Omental fat pad (tissue), 4 donors: ENCODE results near the gene TRIO. TPM values are rescaled to one million over a fixed set of nuclear protein-coding genes. Genes with fewer than 3 reads are reported as not detected.
"Not testable (repeated sequence)": the region's sequence is repeated elsewhere in the genome, so short reads cannot be mapped to it uniquely, and the experiment has no call there.

Experiments used
- ATAC-seq: fragments of 150-250 bp; one replicate; pipeline ENCODE4 v1.9.1; 2016; ENCODE audit warnings: mild to moderate bottlenecking, moderate library complexity; ENCODE audit not compliant: low FRiP score
- DNase-seq: peaks from one replicate; pipeline ENCODE4 v3.0.0-alpha.2; 2019; ENCODE audit warnings: low spot score
- CTCF ChIP-seq, 3 donors: fragments of 450-650 bp; IDR thresholded peaks; one replicate each; pipeline ENCODE4 v1.5.1; 2016 to 2017; ENCODE audit warnings: antibody characterized with exemption in 3 of 3, mild to moderate bottlenecking in 3 of 3, moderate library complexity in 2 of 3
- total RNA-seq, 4 donors: library from RNA; depleted of rRNA; stranded (reverse); fragments of >200 nt; gene quantifications; one replicate each; pipeline ENCODE4 v1.1.0, GENCODE V29; 2016

TRIO gene
- total RNA-seq, 4 donors from 2014 or later: 125 to 370 (median 193) TPM

- DNase-seq (no peak), ATAC-seq (no peak)
- no peak for TF ChIP-seq CTCF (IDR thresholded peaks at IDR 0.05)
Measured at GRCh38 chr5:14431534-14431933, 288.4 kb downstream of the TRIO start.

- no peak for TF ChIP-seq CTCF (IDR thresholded peaks at IDR 0.05)
- DNase-seq: no peak
- no peak for ATAC-seq
Measured at GRCh38 chr5:14432931-14433589, 289.9 kb downstream of the TRIO start.

GRCh38 chr5:14435481-14435880, 292.3 kb downstream of the TRIO start:
- DNase-seq: no peak
- TF ChIP-seq CTCF (IDR thresholded peaks at IDR 0.05): no peak
- ATAC-seq: no peak

- ATAC-seq, DNase-seq: not testable (repeated sequence)
Measured at GRCh38 chr5:14436122-14436521, 293.0 kb downstream of the TRIO start.

GRCh38 chr5:14436801-14437542, 293.8 kb downstream of the TRIO start:
- DNase-seq (no peak), ATAC-seq (no peak)
- TF ChIP-seq CTCF (IDR thresholded peaks at IDR 0.05): no peak

GRCh38 chr5:14438195-14438606, 295.1 kb downstream of the TRIO start:
- DNase-seq (no peak), ATAC-seq (no peak)
- TF ChIP-seq CTCF (IDR thresholded peaks at IDR 0.05): no peak

- ATAC-seq (no peak), DNase-seq (no peak)
- TF ChIP-seq CTCF (IDR thresholded peaks at IDR 0.05): no peak
Measured at GRCh38 chr5:14439087-14439871, 296.1 kb downstream of the TRIO start.
